Activated CD8-positive, alpha-beta memory T cell treated with anti-CD3 and anti-CD28 coated beads, Interleukin-2, amount 50 U/mL, for 4 hours (primary cell): ENCODE data around the gene YKT6.

Experiments
- DNase-seq: peaks from one replicate; pipeline ENCODE4 v3.0.0-alpha.2; 2020

The YKT6 gene

DNA sequence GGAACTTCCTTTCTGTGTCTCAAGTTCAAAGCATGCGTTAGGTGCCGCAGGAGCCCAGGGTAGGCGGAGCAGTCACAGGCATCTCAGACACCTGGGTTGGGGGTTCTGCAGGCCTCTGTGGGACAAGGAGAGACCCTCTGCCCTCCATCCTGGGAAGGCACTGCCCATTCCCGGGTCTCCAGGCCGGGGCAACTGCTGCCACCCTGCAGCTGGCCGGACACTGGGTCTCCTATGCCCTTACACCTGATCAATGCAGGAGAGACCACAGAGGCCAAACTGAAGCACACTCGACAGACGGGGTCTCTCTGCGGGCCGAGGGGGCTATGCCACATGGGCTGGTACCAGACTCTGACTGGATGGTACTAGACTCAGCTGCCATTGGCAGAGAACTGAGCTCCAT, 36.9 kb downstream of the YKT6 start:
- DNase-seq, result no peak

- DNase-seq, result no peak
Measured at GRCh38 chr7:44238116-44238695, 37.4 kb downstream of the YKT6 start.

DNA sequence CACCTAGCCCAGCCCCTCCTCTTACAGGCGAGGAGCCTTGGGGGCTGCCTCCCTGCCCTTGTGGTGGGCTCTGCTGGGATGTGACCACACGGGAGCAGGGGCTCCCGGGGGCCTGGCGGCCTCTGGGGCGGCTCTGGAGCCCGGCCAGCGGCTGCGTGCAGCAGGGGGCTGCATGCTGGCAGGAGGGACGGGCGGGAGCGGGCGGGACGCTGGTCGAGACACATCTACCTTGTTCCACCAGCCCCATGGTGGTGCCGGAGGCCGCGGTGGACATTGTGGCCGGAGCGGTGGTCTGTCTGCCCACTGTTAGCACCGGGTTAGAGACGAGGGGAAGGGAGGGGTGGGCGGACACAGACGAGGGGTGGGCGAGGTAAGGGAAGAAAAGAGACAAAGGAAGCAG, 38.6 kb downstream of the YKT6 start:
- DNase-seq, result no peak

DNA sequence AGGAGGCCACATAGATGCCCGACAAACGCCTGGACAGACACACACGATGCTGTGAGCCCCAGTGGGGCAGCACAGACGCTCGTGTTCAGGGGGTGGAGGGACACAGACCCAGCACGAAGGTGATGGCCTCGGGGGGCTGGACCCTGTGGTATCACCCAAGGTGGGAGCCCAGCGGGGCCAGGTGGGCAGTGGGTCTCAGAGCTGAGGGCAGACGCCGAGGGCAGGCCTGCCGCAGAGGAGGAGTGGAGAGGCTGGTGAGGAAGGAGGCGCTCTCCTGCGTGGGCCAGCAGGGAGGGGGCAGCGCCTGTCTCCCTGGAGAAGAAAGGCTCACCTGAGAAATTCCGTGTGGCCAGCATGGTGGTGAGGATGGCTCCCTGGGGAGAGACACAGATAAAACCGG, 39.6 kb downstream of the YKT6 start:
- DNase-seq, result no peak

DNA sequence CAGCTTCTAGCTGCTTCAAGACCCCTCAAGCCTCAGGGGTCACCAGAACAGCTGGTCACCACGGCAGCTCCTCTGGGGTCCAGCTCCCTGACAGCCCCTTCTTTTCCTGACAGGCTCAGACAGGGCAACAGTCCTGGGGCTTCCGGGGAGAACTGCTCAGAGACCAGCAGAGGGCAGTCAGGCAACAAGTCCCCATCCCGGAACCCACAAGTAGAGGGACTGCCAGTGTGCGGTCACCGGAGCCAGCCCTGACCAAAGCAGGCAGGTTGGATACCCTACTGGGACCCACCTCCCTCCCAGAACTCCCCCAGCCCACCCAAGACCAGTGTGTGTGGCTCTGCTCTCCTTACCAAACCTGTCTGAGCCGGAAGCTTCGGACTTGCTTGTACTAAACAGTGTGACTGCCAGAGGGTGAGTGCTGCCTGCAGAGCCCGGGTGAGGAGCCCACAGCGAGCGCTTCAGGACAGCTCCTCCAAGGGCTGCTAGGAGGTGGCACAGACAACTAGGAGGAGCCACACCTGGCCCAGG, 40.3 kb downstream of the YKT6 start:
- peak; percentile 51 for DNase-seq

DNA sequence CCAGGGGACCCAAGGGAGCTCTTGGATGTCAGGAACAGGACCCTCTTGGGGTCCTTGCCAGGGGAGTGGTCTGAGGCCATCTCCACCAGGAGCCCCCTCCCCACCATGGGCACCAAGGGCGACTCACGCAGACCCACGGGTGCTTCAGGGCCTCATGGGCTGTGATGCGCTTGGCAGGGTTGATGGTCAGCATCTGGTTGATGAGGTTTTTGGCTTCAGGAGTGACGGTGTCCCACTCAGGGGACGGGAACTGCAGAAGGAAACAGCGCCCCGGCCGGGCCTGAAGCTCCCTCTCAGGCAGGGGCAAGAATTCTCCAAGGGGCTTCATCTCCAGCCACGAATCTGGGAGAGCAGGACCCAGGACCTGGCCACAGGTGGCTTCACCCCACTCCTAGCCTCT, 41.3 kb downstream of the YKT6 start:
- no peak for DNase-seq

- DNase-seq, result peak; percentile 27
Measured at GRCh38 chr7:44244282-44244681, 43.5 kb downstream of the YKT6 start.

GRCh38 chr7:44246396-44247113, 45.8 kb downstream of the YKT6 start:
- no peak for DNase-seq

- no peak for DNase-seq
Measured at GRCh38 chr7:44247868-44248651, 47.3 kb downstream of the YKT6 start.

- DNase-seq, result no peak
Measured at GRCh38 chr7:44249639-44250234, 49.0 kb downstream of the YKT6 start.

DNA sequence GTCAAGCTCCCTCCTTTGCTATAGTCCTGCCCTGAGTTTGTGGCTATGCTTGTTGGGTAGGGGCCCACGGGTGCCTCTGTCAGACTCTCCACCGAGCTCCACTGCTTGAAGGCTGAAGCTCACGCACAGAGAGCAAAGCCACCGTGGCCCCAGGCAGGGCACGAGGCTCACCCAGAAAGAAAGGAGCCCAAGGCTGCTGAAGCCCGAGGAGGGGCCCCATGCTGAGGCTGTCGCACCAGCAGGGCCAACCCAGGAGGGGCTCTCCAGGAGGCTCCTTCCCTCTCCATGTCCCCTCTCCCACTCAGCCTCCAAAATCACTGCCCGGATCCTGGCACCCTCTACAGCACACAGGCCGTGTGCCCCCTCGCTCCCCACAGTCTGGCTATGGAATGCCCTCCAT, 50.5 kb downstream of the YKT6 start:
- DNase-seq, result no peak

DNA sequence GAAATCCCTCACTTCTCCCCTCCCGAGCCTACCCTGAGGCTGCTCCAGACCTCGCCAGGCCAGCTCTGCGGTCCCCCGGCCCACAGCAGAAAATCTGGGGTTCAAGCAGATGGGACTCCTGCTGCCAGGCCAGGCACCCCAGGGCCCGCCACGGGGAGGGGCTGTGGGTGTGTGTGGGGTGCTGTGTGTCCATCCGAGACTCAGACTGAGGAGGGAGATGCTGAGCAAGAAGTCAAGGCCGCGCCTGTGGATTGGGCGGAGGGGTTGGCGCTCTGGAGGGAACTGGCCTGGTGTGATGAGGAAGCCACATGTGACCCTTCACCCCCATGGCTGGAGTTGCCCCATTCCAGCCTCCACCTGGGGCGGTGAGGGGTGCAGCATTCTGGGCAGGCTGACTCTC, 51.1 kb downstream of the YKT6 start:
- no peak for DNase-seq

DNA sequence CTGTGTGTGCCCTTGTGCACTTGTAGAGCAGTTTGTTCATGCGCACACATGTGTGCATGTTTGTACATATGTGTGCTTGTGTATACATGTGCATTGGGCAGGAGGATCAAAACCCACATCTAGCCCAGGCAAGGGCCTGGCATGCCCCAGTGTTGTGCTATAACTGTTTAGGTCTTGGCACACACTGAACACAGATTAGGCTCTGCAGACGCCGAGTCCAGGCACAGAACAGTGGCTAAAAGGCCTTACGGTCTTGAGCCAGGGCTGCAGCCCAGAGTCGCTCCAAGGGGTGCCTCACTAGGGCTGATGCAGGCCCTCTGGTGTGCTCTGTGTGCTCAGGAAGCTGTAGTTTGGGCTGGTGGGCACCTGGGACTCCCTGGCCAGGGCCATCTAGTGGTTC, 55.7 kb downstream of the YKT6 start:
- no peak for DNase-seq

DNA sequence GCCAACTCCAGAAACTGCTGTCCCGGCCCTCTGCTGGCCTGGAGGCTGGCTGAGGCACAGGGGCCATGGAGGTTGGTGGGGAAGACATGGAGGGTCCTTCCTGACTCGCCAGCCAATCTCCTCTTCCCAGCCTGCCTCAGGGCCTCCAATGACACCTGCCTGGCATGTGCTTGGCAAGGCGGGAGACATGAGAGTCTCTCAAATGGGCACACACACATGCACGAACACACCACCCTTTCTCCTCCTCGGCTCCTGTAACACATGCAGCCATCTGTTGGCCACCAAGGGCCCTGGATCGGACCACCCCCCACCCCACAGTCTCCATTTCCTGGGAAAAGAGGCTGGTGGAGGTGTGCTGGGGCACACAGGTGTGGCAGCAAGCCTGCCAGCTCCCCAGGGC, 56.4 kb downstream of the YKT6 start:
- no peak for DNase-seq

GRCh38 chr7:44257618-44258422, 57.0 kb downstream of the YKT6 start:
- DNase-seq, result peak; percentile 70

- DNase-seq, result peak; percentile 20
Measured at GRCh38 chr7:44258423-44258760, 57.6 kb downstream of the YKT6 start.

DNA sequence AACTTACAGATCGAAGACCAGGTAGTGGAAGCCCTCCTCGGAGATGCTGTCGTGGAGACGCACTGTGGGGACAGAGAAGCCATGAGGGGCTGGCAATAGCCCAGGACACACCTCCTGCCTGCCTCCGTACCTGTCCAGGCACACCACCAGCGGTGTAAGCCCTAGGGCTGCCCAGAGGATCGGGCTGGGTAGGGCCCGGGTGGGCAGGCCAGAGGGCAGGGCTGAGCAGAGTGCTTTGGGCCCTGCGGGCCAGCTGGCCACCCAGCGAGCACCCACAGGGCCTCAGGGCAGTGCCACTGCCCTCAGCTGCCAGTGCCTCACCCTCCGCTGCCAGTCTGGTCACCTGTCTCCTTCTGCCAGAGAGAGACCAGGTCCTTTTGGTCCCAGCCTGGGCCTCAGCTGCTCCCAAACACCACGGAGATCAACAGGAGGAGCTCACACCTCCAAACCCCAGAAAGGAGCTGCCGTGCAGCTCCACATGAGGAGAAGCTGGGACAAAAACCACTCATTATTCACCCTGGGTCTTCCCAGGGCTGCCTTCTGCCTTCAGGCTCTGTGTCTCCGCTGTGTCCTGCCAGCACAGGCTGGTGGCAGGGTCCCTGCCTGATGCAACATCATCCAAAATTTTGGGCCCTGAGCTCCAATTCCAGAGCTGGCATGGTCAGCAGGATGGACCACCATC, 58.2 kb downstream of the YKT6 start:
- DNase-seq, result no peak

DNA sequence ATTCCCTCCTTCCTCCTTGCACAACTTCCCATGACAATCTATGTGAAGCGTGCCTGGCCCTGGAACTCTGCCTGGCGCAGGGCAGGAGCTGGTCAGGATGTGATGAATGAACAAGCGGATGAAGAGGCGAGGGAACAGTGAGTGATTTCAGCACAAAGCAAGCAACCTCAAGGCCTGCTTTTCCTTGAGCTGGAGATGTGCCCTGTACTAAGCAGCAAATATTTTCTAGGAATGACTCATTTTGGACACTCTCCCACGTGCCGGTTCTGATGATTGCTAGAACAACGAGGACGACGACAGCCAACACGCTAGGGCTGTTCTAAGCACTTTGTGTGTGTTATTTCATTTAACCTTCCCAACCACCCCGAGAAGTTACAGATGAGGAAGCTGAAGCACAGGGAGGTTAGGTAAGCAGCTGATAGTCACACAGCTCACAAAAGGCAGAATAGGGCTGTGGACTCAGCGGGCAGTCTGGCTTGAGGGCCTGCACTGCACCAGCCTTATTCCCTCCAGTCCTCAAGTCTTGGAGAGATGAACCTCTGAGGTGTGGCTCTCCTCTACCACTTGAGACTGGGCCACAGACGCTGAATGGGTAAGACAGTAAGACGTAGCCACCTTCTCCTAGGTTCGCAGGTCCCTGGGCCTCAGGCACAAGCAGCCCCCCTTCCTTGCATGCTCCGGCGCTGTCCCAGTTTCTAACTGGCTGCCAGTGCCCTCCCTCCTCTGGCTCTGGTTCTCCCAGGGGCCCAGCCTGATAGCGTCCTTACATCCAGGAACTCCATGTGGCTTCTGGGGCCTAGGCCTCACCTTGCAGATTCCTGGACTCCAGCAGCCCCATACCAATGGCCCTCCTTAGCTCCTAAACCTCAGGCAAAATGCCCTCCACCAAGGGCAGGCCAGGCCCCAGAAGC, 59.0 kb downstream of the YKT6 start:
- DNase-seq, result no peak

DNA sequence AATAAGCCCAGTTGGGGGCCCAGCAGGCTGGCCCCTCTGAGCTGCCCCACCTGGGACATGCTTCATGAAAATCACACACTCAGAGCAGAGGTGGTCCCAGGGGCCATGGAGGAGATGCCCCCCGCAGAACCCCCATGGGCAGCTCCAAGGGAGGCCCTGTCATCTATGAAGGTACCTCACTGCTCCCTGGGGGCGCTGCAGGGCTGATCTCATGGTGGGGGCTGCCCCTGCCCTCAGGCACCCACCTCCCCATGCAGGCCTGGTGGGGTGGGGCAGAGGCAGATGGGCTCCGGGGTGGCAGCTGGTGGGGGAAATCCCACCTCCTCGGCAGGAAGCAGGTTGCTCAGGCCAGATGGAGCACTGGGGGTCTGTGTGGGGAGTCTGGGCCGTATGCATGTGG, 60.5 kb downstream of the YKT6 start:
- DNase-seq, result no peak

- DNase-seq, result no peak
Measured at GRCh38 chr7:44262031-44262430, 61.3 kb downstream of the YKT6 start.
